ELF-1 (cell line): ENCODE measurements around the gene RGL4.
"Not testable (repeated sequence)": the region's sequence is repeated elsewhere in the genome, so short reads cannot be mapped to it uniquely, and the experiment has no call there.

Source experiments
- DNase-seq: peaks from one replicate; pipeline ENCODE4 v3.0.0-alpha.2; 2016; ENCODE audit warnings: low read depth, low spot score

The RGL4 gene, protein sequence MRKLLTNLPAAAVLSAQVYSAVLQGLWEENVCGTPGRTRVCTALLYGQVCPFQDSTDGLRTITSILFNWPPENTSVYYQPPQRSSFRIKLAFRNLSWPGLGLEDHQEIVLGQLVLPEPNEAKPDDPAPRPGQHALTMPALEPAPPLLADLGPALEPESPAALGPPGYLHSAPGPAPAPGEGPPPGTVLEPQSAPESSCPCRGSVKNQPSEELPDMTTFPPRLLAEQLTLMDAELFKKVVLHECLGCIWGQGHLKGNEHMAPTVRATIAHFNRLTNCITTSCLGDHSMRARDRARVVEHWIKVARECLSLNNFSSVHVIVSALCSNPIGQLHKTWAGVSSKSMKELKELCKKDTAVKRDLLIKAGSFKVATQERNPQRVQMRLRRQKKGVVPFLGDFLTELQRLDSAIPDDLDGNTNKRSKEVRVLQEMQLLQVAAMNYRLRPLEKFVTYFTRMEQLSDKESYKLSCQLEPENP

DNA sequence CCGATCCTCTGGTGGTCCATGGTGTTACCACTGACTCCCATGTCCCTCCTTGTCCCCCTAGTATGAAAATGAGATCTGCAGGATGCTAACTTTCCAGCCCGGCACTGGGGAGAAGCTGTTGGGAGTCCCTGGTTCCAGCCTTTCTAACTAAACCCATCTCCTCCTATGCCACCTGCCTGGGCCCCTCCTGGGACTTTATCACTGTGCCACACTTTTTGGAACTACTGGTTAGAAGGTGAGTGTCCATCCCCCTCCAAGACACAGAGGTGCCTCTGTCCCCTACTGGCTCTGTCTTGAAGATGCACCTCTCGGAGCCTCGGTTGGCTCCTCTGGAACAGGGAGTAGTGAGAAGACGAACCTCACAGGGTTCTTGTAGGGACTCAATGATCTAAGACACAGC lies at the start of gene RGL4:
Gene RGL4 (plus strand): TSS at position 301 of the 400 bp plus-strand sequence. CDS start 1,018 bp downstream, outside the sequence.
- no peak for DNase-seq

DNA sequence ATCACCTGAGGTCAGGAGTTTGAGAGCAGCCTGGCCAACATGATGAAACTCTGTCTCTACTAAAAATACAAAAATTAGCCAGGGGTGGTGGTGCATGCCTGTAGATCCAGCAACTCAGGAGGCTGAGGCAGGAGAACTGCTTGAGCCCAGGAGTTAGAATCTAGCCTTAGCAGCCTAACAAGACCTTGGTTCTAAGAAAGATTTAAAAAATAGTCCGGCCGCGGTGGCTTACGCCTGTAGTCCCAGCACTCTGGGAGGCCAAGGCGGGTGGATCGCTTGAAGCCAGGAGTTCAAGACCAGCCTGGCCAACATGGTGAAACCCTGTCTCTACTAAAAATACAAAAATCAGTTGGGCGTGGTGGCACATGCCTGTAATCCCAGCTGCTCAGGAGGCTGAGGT lies 44.3 kb upstream of the RGL4 start:
- DNase-seq: not testable (repeated sequence)

DNA sequence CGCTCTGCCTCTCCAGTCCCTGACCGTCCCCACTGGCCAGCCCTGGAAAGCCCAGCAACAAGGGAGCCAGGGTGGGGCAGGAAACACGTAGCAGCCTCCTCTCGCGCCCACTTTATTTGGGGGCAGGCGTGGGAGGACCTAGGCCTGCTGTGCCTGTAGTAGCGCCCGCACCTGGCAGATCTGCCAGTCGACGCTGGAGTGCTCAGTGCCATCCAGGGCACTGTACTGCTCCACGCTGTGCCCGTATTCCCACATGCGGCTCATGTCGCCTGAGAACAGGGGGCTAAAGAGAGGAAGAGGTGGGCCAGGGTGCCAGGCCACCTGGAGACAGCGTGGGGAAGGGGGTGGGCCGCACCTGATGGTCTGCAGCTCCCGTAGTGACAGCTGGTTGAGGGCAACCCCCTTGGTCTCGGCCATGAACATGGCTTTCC lies 41.7 kb upstream of the RGL4 start:
- no peak for DNase-seq

DNA sequence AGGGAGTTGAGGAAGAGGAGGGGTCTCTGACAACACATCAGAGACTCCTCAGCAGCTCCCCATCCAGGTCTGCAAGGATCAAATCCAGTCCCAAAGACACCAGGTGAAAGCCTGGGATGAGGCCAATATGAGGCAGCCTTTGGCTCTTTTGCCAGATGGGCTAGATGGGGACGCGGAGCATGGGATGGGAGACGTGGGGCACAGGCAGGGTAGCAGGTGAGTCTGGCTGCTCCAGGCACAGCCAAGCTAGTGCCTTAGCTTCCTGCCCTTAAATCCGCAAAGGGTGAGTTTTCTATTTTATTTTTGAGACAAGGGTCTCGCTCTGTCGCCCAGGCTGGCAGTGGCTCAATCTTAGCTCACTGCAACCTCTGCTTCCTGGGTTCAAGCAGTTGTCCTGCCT lies 39.1 kb upstream of the RGL4 start:
- DNase-seq: no peak

DNA sequence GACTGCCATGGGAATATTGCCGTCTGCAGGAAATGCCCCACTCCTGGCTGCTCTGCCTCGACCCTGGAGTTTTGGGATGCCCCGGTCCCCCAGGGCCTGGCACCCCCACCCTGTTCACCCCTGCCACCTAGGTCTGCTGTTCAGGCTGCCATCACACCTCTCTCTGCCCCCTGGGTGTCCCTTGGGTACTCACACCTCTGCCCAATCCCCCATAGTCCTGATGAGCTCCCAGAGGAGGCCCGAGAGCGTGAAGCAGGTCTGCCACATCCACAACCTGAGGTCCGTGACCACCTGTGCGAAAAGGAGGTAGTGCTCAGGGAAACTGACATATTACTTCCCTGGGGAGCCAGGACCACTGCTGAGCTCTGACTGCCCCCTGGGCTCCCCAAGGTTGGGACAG lies 38.5 kb upstream of the RGL4 start:
- DNase-seq: no peak

DNA sequence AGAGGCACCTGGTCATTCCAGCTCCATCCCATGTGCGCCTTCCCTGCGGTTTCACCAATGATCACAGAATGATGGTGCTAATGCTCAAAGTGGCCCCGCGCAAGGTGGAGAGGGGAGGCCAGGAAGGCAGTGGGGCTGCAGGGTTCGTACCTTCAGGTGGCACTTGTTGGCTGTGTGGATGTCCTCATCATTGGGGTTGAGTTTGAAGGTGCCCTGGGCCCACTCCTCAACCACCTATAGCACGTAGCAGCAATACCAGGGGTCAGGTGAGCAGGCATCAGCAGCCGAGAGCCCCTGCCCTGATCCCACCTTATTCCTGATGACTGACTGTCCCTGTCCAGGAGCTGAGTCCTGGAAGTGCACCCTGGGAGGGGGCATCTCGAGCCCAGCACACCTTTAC lies 38.1 kb upstream of the RGL4 start:
- DNase-seq: no peak

DNA sequence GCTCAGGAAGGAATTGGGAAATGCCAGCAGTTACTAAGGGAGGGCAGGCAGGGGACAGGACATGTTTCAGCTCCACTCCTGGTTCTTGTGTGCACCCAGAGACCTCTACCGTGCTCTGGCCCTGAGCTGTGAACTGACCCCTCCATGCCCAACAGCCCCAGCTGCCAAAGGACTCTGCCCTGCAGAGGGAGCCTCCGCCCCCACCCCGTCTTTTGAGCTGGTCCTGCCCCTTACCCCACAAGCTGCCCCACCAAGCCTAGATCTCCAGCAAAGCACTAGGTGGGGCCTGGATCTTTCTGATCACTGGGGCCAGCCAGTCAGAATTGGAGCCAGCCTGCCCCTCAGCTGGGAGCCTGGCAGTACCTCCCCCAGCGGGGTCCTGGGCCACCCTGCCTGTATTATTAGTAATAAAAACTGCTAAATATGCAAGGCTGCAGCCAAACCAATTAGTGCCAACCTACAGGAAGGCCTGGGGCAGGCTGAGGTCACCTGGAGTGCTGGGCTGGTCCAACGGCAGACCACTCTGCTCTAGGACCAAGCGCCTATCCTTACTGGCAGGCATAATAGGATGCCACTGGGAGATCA lies 34.8 kb upstream of the RGL4 start:
- DNase-seq: no peak

DNA sequence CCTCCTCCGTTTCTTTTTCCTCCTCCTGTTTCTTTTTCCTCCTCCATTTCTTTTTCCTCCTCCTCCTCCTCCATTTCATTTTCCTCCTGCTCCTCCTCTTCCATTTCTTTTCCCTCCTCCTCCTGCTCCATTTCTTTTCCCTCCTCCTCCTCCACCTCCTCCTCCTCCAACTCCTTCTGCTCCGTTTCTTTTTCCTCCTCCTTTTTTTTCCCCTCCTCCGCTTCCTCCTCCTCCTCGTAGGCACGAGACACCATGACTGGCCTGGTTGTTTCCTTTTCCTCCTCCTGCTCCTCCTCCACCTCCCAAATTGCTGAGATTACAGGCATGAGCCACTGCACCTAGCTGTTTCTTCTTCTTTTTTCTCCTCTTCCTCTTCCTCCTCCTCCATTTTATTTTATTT lies 33.1 kb upstream of the RGL4 start:
- no peak for DNase-seq

DNA sequence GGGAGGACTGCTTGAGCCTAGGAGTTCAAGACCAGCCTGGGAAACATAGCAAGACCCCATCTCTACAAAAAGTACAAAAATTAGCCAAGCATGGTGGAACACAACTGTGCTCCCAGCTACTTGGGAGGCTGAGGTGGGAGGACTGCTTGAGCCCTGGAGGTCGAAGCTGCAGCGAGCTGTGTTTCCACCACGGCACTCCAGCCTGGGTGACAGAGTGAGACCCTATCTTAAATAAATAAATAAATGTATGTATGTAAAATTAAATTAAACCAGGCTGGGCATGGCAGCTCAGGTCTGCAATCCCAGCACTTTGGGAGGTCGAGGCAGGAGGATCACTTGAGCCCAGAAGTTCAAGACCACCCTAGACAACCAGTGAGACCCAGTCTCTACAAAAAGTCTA lies 30.4 kb upstream of the RGL4 start:
- DNase-seq: not testable (repeated sequence)

DNA sequence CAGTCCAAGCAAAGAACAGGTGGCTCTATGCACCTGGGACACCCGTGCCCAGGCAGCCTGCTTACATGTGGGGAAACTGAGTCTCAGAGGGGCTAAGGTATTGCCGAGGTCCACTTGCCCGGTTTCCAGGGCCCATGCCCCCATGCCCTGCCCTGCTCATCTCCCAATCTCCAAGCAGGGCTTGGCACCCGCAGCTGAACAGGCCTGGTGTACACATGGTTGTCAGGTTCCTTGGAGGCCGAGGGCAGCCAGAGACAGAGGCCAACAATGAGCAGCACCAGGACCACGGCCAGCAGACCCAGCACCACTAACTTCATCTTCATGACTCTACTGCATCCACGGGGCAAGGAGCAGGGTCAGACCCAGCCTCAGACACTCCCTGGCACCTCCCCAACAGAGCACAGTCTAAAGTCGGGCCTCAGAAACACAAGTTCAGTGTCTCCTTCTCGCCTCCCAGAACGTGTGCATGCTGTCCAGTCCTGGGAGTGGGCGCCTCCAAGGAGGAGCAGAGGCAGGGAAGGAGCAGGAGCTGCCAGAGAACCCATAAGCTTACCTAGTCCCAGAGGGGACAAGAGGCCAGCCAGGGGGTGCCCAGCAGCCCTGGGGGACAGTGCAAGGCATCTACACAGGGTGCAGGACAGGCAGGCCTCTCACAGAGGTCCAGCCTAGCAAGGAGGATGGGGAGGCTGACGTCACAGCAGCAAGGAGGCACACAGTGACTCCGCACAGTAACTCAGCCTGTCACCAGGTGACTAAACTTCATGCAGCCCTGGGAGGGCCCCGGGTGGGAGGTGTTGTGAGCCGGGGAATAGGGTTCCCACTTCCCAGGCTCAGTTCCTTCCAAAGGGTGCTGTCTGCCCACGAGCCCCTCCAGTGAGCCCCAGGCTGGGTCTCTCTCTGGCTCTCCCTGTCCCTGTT lies 20.2 kb upstream of the RGL4 start:
- DNase-seq: no peak

DNA sequence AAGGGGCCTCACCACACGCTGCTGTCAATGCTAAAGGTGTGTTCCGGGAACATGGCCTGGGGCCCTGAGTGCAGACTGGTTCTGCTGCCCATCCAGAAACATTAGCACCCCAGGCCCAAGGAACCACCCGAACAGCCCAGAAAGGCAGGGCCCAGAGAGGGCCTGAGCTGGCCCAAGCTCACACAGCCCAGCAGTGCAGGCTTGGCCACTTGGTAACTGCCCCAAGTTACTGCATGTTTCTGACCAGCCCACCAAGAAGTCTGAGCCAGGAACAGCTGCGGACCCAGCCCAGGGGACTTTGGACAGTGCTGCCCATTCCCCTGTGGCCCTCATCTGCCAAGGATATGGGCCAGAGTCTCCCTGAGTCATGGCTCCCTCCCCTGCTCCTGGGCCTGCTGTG lies 19.4 kb upstream of the RGL4 start:
- DNase-seq: not testable (repeated sequence)

DNA sequence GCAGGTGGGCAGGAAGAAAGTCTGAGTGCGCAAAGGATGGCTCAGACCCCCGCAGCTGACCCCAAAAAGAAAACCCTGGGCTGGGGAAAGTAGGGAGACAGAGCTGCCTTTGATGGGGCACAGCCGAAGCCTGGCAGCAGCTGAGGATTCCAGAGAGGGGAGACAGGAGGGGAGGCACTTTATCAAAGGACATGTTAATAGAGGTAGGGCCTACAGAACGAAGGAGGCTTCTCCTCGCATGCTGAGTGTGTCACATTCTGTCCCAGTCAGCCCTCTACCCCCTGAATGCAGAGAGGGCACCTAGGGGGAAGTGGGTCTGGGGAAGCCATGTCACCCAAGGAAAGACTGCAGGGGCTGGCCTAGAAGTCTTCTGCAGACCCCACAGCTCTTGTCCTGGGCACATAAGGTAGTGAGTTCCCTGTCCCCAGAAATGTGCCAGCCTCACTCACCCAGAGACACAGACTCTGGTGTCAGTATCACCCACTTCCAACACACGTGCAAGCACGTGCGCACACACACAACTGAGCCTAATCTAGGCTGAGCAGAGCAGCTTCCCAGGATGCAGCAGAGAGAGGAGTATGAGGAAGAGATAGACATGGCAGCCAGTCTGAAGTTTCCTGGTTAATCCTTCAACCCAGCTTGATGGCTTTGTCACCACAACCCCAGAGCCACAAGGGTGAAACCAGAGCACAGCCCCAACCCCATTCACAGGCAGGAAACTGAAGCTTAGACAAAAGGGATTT lies 18.3 kb upstream of the RGL4 start:
- DNase-seq: not testable (repeated sequence)

DNA sequence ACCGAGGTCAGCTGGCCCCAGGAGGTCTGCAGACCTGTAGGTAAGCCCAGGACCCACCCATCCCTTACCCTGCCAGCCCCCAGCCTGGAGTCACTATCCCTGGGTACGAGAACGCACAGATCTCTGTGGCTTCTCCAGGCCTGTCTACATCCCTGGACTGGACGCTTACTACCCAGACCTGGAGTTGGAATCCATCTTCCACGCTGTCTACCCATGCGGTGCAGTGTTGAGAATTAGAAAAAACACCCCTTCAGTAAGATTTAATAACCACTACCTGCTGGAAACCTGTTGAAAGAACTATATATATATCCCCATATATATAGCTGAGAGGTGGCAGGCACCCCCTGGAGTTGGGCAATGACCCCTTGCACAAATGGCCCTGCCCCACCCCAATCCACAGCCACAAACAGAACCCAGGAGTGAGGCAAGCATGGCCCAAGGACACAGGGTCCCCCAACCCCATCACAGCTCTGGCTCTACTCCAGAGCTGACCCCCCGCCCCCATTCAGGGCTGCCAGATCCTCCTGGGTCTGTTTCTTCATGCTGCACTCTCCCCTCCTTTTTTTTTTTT lies 17.7 kb upstream of the RGL4 start:
- no peak for DNase-seq

DNA sequence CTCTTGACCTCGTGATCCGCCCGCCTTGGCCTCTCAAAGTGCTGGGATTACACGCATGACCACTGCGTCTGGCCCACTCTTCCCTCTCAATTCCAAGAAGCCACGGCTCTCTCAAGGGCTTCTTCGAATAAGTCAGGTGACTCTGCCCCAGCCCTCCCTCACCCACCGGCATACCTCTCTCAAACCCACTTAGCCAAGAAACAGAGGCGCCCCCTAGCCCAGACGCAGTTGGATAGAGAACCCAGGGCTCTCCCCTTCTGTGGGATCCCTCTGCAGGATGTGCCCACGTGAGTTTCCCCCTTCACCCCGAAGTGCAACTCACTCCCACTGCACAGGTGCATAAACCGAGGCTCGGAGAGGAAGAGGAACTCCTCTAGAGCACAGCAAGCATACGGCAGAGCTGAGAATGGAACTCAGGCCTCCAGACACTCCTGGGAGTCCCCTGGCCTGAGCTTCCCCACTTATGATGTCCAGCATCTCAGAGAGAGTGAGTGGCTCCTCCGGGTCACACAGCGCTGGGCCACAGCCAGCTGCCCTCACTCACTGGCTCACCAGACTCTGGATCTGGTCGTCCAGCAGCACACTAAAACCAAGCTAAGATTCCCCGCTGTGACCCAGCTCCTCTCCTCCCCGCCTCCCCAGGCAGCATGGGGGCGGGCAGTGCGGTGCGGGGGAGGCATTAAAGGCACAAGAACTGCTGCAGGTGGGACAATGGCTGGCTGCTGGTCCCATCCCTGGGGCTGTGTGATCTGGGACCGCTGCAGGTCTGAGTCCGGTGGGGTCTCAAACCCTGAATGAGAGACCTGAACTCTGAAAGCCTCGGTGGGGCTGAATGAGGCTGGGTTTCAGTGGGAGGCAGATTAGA lies 16.8 kb upstream of the RGL4 start:
- peak; percentile 36 for DNase-seq

DNA sequence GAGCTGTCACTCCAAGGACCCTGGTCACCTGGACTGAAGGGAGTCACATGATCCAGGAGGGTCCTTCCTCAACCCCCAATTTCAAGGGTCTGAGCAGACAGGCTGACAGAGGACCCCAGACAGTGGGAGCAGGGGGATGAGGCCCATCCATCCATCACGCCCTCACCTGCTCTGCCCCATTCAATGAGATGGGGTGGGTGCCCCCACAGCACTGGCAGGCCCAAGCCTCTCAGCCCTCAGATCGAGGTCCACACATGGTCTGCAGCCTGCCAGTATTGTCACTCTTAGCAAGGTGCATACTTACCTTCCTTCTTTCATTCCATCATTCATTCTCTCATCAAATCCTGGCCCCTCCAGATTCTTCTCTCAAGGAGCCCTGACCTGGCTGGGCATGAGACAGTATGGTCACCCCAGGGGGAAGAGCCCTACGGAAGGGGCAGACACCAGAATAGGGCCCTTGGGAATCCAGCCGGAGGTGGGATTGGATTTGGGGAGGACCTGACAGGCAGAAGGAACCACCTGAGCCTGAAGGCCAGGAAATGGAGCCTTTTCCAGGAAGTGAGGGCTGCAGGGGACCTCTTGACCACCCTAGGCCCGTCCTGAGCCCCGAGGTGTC lies 15.8 kb upstream of the RGL4 start:
- not testable (repeated sequence) for DNase-seq

DNA sequence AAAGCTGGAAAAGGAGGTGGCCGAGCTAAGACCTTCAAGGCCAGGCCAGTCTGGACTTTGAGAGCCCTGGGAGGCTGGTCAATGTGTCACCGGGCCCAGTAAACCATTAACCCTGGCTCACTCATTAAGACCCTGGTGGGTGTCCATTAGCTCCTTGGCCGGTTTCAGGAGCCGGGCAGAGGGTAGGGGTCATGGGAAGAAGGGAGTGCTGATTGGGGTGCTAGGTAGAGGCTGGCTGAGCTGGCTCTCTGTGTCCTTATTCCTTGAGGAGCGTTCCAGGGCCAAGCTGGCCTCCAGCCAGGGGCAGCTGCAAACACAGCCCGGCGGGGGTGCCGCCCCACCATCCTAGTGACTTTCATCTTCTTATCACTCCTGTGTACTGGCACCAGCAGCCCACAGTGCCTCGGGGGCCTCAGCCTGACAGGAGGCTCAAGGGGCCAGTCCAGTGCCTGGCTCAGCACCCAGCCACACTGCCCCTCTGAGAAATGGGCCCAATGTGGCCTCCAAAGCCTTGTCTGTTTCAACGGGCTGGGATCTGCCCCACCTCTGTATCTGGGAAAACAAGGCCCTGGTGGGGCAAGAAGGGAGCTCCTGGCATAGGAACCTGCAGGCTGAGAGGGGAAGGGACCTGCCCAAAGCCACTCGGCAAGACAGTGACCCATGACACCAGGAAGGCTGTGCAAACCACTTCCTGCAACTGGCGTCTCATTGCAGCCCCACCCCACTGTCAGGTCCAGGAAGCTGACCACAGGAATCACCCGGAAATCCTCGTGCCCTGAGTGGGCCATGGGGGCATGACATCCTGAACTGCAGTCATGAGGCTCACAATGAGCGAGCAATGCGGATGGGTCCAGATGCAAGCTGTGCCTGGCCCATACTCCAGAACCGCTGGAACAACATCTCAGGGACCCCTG lies 15.1 kb upstream of the RGL4 start:
- DNase-seq: no peak

DNA sequence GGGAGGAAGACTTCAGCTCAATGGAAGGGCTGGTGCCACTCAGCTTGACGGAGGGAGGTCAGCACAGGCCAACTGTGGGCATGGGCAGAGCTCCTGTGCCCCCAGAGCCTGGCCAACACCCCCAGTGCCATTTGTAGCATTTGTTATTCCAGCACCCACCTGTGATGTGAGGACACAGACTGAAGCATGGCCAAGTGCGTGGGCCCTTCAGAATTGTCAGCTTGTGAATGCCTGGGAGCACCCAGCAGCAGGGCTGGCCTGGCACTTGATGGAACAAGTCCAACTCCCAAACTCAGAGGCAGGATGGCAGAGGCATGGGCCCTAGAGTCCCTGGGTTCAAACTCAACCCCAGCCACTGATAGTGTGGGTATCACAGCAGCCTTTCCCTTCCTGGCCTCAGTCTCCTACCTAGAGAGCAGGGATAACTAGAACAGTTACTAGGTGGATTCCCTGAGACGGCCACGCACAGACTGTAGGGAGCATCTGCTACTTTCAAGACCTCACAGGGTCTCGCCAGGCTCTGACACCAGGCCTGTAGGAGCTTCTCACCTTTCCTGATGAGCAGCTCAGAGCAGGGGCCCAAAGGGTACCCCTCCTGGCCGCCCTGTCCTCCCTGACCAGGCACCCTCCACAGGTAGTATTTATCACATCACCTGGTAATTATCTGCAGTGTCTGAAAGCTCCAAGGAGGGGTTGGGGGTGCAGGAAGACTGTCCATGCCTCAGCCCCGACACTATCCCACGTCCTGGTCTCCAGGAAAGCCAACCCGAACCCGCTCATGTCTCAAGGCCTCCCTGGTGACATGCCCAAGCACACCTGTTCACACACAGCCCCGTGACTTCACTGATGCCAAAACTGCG lies 13.7 kb upstream of the RGL4 start:
- not testable (repeated sequence) for DNase-seq

DNA sequence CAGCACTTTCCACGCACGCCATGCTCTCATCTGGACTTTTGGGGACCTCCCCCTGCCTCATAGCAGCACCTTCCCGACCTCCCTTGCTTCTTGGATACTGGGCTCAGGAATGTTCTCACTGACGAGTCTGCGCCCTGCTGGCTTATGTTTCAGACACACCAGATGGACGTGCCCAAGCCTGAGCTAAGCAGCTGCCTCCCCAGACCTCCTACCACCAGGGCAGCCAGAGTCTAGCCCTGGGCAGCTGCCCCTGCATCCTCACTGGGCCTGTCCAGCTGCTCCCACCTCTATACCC lies 13.2 kb upstream of the RGL4 start:
- peak; percentile 6 for DNase-seq
